NCI-H510A (cell line): Measurements from ENCODE around the gene TAS2R19.

Experiments used
- DNase-seq: peaks from one replicate; lab custom pipeline; 2025; lab: John Stamatoyannopoulos, UW

The TAS2R19 gene

DNA sequence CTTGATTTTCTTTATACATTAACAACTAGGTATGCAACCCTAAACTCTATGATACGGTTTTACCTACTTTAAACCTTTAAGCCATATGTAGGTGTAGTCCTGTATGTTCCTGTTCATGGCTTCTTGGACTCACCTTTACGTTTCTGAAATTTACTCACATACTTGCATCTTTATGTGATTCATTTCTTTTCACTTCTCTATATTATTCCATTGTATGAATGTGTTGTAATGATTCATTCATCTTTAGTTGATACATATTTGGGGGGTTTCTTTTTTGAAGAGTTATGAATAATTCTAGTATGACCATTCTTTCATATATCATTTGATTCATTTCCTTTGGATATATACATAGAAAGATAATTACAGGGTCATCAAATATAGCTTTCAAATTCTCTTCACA lies 33.3 kb downstream of the TAS2R19 start:
- DNase-seq, result no peak

DNA sequence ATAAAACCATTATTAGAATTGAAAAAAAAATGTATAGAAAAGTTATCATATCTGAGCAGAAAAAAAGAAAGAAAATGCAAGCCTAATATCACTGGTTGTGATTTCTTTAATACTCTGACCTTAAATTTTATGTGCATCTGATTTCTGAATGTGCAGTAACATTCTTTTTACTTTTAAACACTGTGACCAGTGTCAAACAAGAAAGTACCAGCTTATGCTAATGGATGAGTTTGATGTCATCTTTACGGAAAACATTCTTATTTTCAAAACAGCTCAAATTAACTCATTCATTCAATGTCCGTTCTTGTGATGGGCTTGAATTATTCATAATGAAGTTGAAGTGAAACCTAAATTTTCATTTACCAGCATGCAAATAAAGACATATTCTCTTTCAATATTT lies 35.6 kb downstream of the TAS2R19 start, which contains the start of gene TAS2R50:
Gene TAS2R50 (minus strand): TSS at position 101 of the 400 bp plus-strand sequence. CDS start 52 bp downstream, at position 49.
- DNase-seq, result no peak

DNA sequence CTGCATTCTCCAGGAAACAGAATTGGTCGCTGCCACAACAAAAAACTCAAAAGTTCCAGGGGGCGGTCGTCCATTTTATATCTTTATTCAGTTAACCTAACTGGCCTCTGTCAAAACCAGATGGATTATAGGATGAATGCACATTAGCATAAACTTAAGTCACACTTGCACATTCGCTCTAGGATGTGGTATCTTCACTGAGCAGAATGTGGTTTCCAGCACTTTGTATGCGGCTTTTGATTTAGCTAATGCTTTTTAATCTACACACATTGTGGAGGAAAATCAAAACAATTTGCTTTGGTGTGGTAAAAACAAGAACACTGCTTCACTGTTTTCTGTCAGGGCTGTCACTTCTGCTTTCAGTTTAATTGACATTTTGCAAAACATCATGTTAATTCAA lies 40.2 kb downstream of the TAS2R19 start:
- DNase-seq, result no peak

DNA sequence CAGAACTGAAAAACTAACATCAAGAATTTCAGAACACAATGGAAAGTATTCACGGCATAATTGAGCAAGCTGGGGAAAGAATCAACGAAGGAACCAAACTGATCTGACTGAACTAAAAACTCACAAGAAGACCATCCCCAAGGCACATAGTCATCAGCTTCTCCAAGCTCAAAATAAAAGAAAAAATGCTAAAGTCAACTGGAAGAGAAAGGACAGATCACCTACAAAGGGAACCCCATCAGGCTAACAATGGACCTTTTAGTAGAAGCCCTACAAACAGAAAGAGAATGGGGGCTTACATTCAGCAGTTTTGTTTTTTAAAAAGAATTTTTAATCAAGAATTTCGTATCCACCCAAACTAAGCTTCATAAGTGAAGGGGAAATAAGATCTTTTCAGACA lies 47.5 kb downstream of the TAS2R19 start:
- no peak for DNase-seq
